HL-60 (cell line): ENCODE results near the gene CDK8.

Experiments
- DNase-seq, 2 experiments: peaks; one replicate each; pipeline ENCODE4 v3.0.0-alpha.2; 2010 to 2020; ENCODE audit warnings: low read depth in 1 of 2, low spot score in 1 of 2
- H3K27ac ChIP-seq: fragments of 250-450 bp; sonication (Bioruptor Pico); replicated peaks from 2 replicates; pipeline ENCODE4 v1.5.1; 2020; ENCODE audit warnings: mild to moderate bottlenecking, moderate library complexity
- H3K27me3 ChIP-seq: fragments of 250-450 bp; sonication (Bioruptor Pico); 2 replicates; pipeline ENCODE4 v1.5.1; 2021; ENCODE audit warnings: mild to moderate bottlenecking, moderate library complexity; ENCODE audit not compliant: insufficient read depth, poor library complexity, severe bottlenecking
- H3K4me3 ChIP-seq: replicated peaks from 2 replicates; pipeline ENCODE4 v1.5.1; 2011; ENCODE audit warnings: mild to moderate bottlenecking, control low read depth, low read length; ENCODE audit not compliant: insufficient read depth
- CTCF ChIP-seq: IDR thresholded peaks from one replicate; pipeline ENCODE4 v1.5.1; 2011; ENCODE audit warnings: low read length, control low read depth, inconsistent platforms; ENCODE audit not compliant: insufficient read depth
- GABPA ChIP-seq: IDR thresholded peaks from 2 replicates; pipeline ENCODE4 v1.6.1; 2012; ENCODE audit warnings: low read depth
- POLR2AphosphoS5 ChIP-seq: IDR thresholded peaks from 2 replicates; pipeline ENCODE4 v1.6.1; 2012; ENCODE audit warnings: low read depth
- REST ChIP-seq: IDR thresholded peaks from 2 replicates; pipeline ENCODE4 v1.6.1; 2012; ENCODE audit warnings: low read depth; ENCODE audit not compliant: insufficient replicate concordance
- SPI1 ChIP-seq: IDR thresholded peaks from 2 replicates; pipeline ENCODE4 v1.6.1; 2012; ENCODE audit warnings: low read depth, mild to moderate bottlenecking, borderline replicate concordance

Gene CDK8

GRCh38 chr13:26299168-26299750 lies 45.3 kb downstream of the CDK8 start:
- H3K27ac ChIP-seq: no peak overlapping the region
- no peak overlapping the region for H3K4me3 ChIP-seq
- TF ChIP-seq REST: no peak
- TF ChIP-seq SPI1: no peak
- no peak for TF ChIP-seq POLR2AphosphoS5
- no peak for TF ChIP-seq GABPA
- no peak for TF ChIP-seq CTCF

GRCh38 chr13:26300140-26300539 lies 46.2 kb downstream of the CDK8 start:
- Histone ChIP-seq H3K4me3 (no peak overlapping the region), H3K27ac (no peak overlapping the region), H3K27me3 (no peaks in the 10 kb centered on the region)
- DNase-seq: no peak
- TF ChIP-seq CTCF (no peak), GABPA (no peak), REST (no peak), SPI1 (no peak), POLR2AphosphoS5 (no peak)

More at GRCh38 chr13:26299168-26299750, 45.3 kb downstream of the CDK8 start:
- H3K27me3 ChIP-seq: no peaks in the 10 kb centered on the region
- DNase-seq: no peak

GRCh38 chr13:26305676-26306075 lies 51.7 kb downstream of the CDK8 start:
- H3K4me3 ChIP-seq: no peak overlapping the region
- DNase-seq: no peak
- no peaks in the 10 kb centered on the region for H3K27me3 ChIP-seq
- TF ChIP-seq CTCF: no peak
- no peak overlapping the region for H3K27ac ChIP-seq

- Histone ChIP-seq H3K27ac (no peak overlapping the region), H3K4me3 (no peak overlapping the region), H3K27me3 (no peaks in the 10 kb centered on the region)
These were observed 53.8 kb downstream of the CDK8 start for GRCh38 chr13:26307701-26308100.

More at GRCh38 chr13:26307701-26308100, 53.8 kb downstream of the CDK8 start:
- no peak for TF ChIP-seq POLR2AphosphoS5
- TF ChIP-seq CTCF: no peak
- no peak for TF ChIP-seq GABPA
- TF ChIP-seq REST: no peak
- TF ChIP-seq SPI1: no peak
- no peak for DNase-seq
